Tibial nerve (tissue), 4 donors: Measurements from ENCODE around the gene TSPAN5. TPM values are rescaled to one million over a fixed set of nuclear protein-coding genes. Genes with fewer than 3 reads are reported as not detected.

ENCODE experiments used
- DNase-seq, 2 donors: peaks; one replicate each; pipeline ENCODE4 v3.0.0-alpha.2; 2019; ENCODE audit warnings: low spot score in 2 of 2
- H3K27ac ChIP-seq, 4 donors: fragments of 200-600 bp; sonication (generic) in 3 of 4; one replicate each; pipeline ENCODE4 v1.5.1; 2017 to 2019; ENCODE audit warnings: mild to moderate bottlenecking in 1 of 4
- H3K27me3 ChIP-seq, 2 donors: fragments of 200-600 bp; sonication (generic) in 1 of 2; one replicate each; pipeline versions ENCODE4 v1.5.1 to v1.6.0; 2017 to 2019
- H3K36me3 ChIP-seq, 3 donors: fragments of 200-600 bp; sonication (generic); one replicate each; pipeline ENCODE4 v1.5.1; 2018 to 2019
- H3K4me1 ChIP-seq, 4 donors: fragments of 200-600 bp; sonication (generic) in 3 of 4; one replicate each; pipeline ENCODE4 v1.5.1; 2017 to 2019
- H3K4me3 ChIP-seq, 4 donors: fragments of 200-600 bp; sonication (generic) in 3 of 4; one replicate each; pipeline ENCODE4 v1.5.1; 2017 to 2019; ENCODE audit warnings: mild to moderate bottlenecking in 1 of 4, moderate library complexity in 1 of 4
- H3K9me3 ChIP-seq, 4 donors: fragments of 200-600 bp; sonication (generic) in 3 of 4; one replicate each; pipeline ENCODE4 v1.5.1; 2017 to 2019
- CTCF ChIP-seq, 5 experiments: fragments of 200-600 bp in 3 of 5; fragments of 450-650 bp in 2 of 5; sonication (generic) in 3 of 5; IDR thresholded peaks; one replicate each; pipeline ENCODE4 v1.5.1; 2016 to 2019; ENCODE audit warnings: antibody characterized with exemption in 5 of 5, mild to moderate bottlenecking in 3 of 5, moderate library complexity in 2 of 5
- EP300 ChIP-seq, 2 donors: sonication (generic); formaldehyde crosslinking; IDR thresholded peaks; one replicate each; pipeline ENCODE4 v1.6.1; 2017; ENCODE audit warnings: antibody characterized with exemption in 2 of 2, mild to moderate bottlenecking in 1 of 2
- POLR2A ChIP-seq, 2 donors: fragments of 450-650 bp; IDR thresholded peaks; one replicate each; pipeline ENCODE4 v1.6.1; 2017; ENCODE audit warnings: antibody characterized with exemption in 2 of 2, mild to moderate bottlenecking in 2 of 2, moderate library complexity in 2 of 2
- WGBS, 2 donors: methylation state at CpG; one replicate each; pipeline ENCODE4 v1.1.5; 2018; 5-methylcytosine and 5-hydroxymethylcytosine counted together
- total RNA-seq, 4 donors: library from RNA; depleted of rRNA; stranded (reverse); fragments of >200 nt; gene quantifications; one replicate each; pipeline ENCODE4 v1.1.0, GENCODE V29; 2016

TSPAN5 gene
- total RNA-seq, 4 donors from 2014 or later, result 15.3 to 30.8 (median 25.6) TPM

- Histone ChIP-seq H3K36me3 (peaks cover 0 to 74% (median 5%) of the 10 kb centered on the region in 3 donors), H3K4me1 (no peaks in the 10 kb centered on the region), H3K9me3 (no peaks in the 10 kb centered on the region), H3K27me3 (no peaks in the 10 kb centered on the region), H3K27ac (no peak overlapping the region), H3K4me3 (no peak overlapping the region)
- 71 to 79% methylated on average over 4 of the region's 4 CpGs for WGBS, 2 donors
- DNase-seq, result no peak
- no peak for TF ChIP-seq POLR2A (IDR thresholded peaks at IDR 0.05)
- TF ChIP-seq EP300 (IDR thresholded peaks at IDR 0.05), result no peak
- no peak for TF ChIP-seq CTCF (IDR thresholded peaks at IDR 0.05)
Observed at GRCh38 chr4:98423009-98423408, 235.4 kb downstream of the TSPAN5 start.

DNA sequence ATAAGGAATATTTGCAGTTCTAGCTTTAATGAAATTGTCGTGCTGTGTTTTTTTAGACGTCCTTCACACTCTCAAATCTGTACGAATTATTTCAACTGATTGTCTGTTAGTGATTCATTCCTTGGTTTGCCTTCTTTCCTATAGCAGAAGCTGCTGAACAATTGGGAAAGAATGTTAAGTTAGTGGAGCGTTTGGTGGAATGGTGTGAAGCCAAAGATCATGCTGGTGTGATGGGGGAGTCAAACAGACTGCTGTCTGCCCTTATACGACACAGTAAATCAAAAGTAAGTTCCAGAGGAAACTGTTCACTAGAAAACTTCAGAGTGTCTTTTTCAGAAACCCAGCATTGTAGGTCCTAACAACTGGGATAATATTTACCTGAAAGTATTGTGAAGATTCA, 237.3 kb downstream of the TSPAN5 start:
- TF ChIP-seq POLR2A (IDR thresholded peaks at IDR 0.05) (no peak), CTCF (IDR thresholded peaks at IDR 0.05) (no peak), EP300 (IDR thresholded peaks at IDR 0.05) (no peak)
- Histone ChIP-seq H3K4me3 (no peak overlapping the region), H3K36me3 (peaks cover 0 to 86% (median 5%) of the 10 kb centered on the region in 3 donors), H3K27me3 (no peaks in the 10 kb centered on the region), H3K27ac (no peak overlapping the region), H3K9me3 (no peaks in the 10 kb centered on the region), H3K4me1 (no peaks in the 10 kb centered on the region)
- 87 to 91% methylated on average over 5 of the region's 5 CpGs for WGBS, 2 donors
- DNase-seq, result no peak
